HL-60 (cell line): ENCODE measurements around the gene TKTL1.

Experiments used
- POLR2AphosphoS5 ChIP-seq: IDR thresholded peaks from 2 replicates; pipeline ENCODE4 v1.6.1; 2012; ENCODE audit warnings: low read depth
- TF ChIP-seq, protein P1 (sequence below): IDR thresholded peaks from one replicate; pipeline ENCODE4 v1.5.1; 2011; ENCODE audit warnings: low read length, control low read depth, inconsistent platforms; ENCODE audit not compliant: insufficient read depth

DNA sequence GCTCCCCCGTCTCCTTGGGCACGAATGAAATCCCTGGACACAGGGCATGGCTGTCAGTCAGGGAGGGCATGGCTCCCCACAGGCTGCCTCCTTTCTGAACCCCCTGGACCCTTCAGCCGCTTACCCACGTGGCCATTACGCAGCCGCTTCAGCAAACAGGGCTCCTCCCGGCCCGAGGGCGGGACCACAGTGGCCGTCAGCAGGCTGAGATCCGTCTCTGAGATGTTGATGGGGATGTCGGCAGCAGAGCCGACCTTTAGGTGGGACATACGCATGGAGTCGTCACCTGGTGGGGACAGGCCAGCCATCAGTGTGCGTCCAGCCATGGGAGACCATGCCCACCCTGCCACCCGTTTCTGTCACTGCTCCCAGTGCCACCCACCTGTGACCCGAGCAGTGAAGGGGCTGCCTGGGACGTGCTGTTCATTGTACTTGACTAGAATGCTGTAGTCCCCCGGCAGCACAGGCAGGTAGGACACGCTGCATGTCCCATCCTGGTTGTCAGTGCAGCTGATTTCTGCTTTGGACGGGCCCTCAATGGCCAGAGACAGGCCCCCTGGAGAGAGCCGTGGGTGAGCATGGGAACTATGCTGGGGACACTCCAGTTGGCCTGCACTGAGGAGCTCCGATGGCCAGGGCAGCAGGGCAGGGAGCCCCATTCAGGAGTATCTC, 57.7 kb downstream of the TKTL1 start:
- TF ChIP-seq, protein P1, sequence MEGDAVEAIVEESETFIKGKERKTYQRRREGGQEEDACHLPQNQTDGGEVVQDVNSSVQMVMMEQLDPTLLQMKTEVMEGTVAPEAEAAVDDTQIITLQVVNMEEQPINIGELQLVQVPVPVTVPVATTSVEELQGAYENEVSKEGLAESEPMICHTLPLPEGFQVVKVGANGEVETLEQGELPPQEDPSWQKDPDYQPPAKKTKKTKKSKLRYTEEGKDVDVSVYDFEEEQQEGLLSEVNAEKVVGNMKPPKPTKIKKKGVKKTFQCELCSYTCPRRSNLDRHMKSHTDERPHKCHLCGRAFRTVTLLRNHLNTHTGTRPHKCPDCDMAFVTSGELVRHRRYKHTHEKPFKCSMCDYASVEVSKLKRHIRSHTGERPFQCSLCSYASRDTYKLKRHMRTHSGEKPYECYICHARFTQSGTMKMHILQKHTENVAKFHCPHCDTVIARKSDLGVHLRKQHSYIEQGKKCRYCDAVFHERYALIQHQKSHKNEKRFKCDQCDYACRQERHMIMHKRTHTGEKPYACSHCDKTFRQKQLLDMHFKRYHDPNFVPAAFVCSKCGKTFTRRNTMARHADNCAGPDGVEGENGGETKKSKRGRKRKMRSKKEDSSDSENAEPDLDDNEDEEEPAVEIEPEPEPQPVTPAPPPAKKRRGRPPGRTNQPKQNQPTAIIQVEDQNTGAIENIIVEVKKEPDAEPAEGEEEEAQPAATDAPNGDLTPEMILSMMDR = no peak
- peak; percentile 43; the same call in 1 of the 2 replicates for TF ChIP-seq POLR2AphosphoS5
